B cell (primary cell): ENCODE data around the gene RC3H1. TPM values are rescaled to one million over a fixed set of nuclear protein-coding genes. Genes with fewer than 3 reads are reported as not detected.

Source experiments
- ATAC-seq: fragments of 200-7000 bp; cut with Tn5 transposase; one replicate; pipeline ENCODE4 v1.10.0; 2021; ENCODE audit warnings: low read depth, mild to moderate bottlenecking, moderate number of reproducible peaks, moderate library complexity
- CTCF ChIA-PET: fragments of 350-600 bp; sonication (Branson Sonifier 250); formaldehyde crosslinking; loops from one replicate; lab custom pipeline; 2021; ENCODE audit warnings: antibody characterized with exemption, inconsistent platforms; lab: Charles Lee
- POLR2A ChIA-PET: fragments of 350-600 bp; sonication (Branson Sonifier 250); formaldehyde crosslinking; loops from one replicate; lab custom pipeline; 2021; ENCODE audit warnings: antibody characterized with exemption; lab: Charles Lee
- DNase-seq: peaks from one replicate; pipeline ENCODE4 v3.0.0; 2013
- H2AFZ ChIP-seq: 2 replicates; pipeline ENCODE4 v1.6.1; 2012; ENCODE audit warnings: mild to moderate bottlenecking, low read depth, low read length; ENCODE audit not compliant: insufficient read depth, poor library complexity, severe bottlenecking
- H3K27ac ChIP-seq, 2 donors: 1 replicate in 1 of 2; 2 replicates in 1 of 2; pipeline ENCODE4 v1.5.1; 2012 to 2013; ENCODE audit warnings: low read length in 2 of 2, mild to moderate bottlenecking in 2 of 2, moderate library complexity in 1 of 2
- H3K27me3 ChIP-seq, 4 experiments: fragments of 200-600 bp in 1 of 4; sonication (generic) in 1 of 4; replicated peaks in 1 of 4; 1 replicate in 2 of 4; 2 replicates in 2 of 4; pipeline versions ENCODE4 v1.6.1 to v1.7.0; 2013 to 2016; ENCODE audit warnings: low read length in 3 of 4, mild to moderate bottlenecking in 2 of 4, mixed read lengths in 1 of 4, moderate library complexity in 1 of 4; ENCODE audit not compliant: insufficient read depth in 4 of 4, control insufficient read depth in 3 of 4; ENCODE audit errors: control extremely low read depth in 1 of 4
- H3K36me3 ChIP-seq, 2 experiments: replicated peaks in 1 of 2; 1 replicate in 1 of 2; 2 replicates in 1 of 2; pipeline versions ENCODE4 v1.6.1 to v1.7.1; 2013; ENCODE audit warnings: low read length in 1 of 2; ENCODE audit not compliant: insufficient read depth in 2 of 2, control insufficient read depth in 1 of 2; ENCODE audit errors: control extremely low read depth in 1 of 2, extremely low read depth in 1 of 2
- H3K4me1 ChIP-seq, 2 donors: fragments of 200-600 bp in 1 of 2; sonication (generic) in 1 of 2; 1 replicate in 1 of 2; 2 replicates in 1 of 2; pipeline versions ENCODE4 v1.5.1 to v1.6.1; 2013 to 2017; ENCODE audit warnings: low read length in 2 of 2; ENCODE audit not compliant: control insufficient read depth in 2 of 2, insufficient read depth in 2 of 2
- H3K4me2 ChIP-seq: replicated peaks from 2 replicates; pipeline ENCODE3; 2012; ENCODE audit warnings: mild to moderate bottlenecking, low read depth, low read length; ENCODE audit not compliant: poor library complexity, severe bottlenecking
- H3K4me3 ChIP-seq, 5 experiments: fragments of 200-600 bp in 1 of 5; sonication (generic) in 1 of 5; 1 replicate in 3 of 5; 2 replicates in 2 of 5; pipeline versions ENCODE4 v1.5.1 to v1.7.0; 2011 to 2016; ENCODE audit warnings: low read length in 4 of 5, mild to moderate bottlenecking in 4 of 5, low read depth in 2 of 5, control low read depth in 1 of 5, moderate library complexity in 1 of 5; ENCODE audit not compliant: insufficient read depth in 1 of 5; ENCODE audit errors: control extremely low read depth in 1 of 5, extremely low read depth in 1 of 5
- H3K79me2 ChIP-seq: fragments of 200-600 bp; sonication (generic); one replicate; pipeline ENCODE4 v1.6.0; 2016; ENCODE audit warnings: low read length; ENCODE audit not compliant: control insufficient read depth, insufficient read depth
- H3K9ac ChIP-seq: fragments of 200-600 bp; sonication (generic); 2 replicates; pipeline ENCODE4 v1.6.1; 2017; ENCODE audit warnings: mild to moderate bottlenecking, low read length, moderate library complexity
- H3K9me3 ChIP-seq, 3 donors: one replicate each; pipeline versions ENCODE4 v1.6.1 to v1.7.1; 2013; ENCODE audit warnings: low read length in 2 of 3; ENCODE audit not compliant: control insufficient read depth in 2 of 3, insufficient read depth in 1 of 3; ENCODE audit errors: control extremely low read depth in 1 of 3
- H4K20me1 ChIP-seq: 2 replicates; pipeline ENCODE4 v1.6.0; 2012; ENCODE audit warnings: mild to moderate bottlenecking, low read length; ENCODE audit not compliant: insufficient read depth, control insufficient read depth, poor library complexity, severe bottlenecking
- H3K27ac Mint-ChIP-seq: one replicate; pipeline ENCODE4 v1.8.0; 2021; ENCODE audit warnings: mixed read lengths
- H3K27me3 Mint-ChIP-seq: one replicate; pipeline ENCODE4 v1.8.0; 2021; ENCODE audit warnings: mixed read lengths
- H3K4me1 Mint-ChIP-seq: one replicate; pipeline ENCODE4 v1.8.0; 2021; ENCODE audit warnings: mixed read lengths
- H3K4me3 Mint-ChIP-seq: one replicate; pipeline ENCODE4 v1.8.0; 2021; ENCODE audit warnings: mixed read lengths
- H3K9me3 Mint-ChIP-seq: one replicate; pipeline ENCODE4 v1.8.0; 2022; ENCODE audit warnings: mixed read lengths; ENCODE audit not compliant: insufficient read depth
- EZH2 ChIP-seq: IDR thresholded peaks from 2 replicates; pipeline ENCODE4 v1.6.1; 2012; ENCODE audit warnings: borderline replicate concordance, low read depth, mild to moderate bottlenecking, moderate library complexity, low read length; ENCODE audit not compliant: insufficient read depth, poor library complexity, severe bottlenecking
- WGBS: methylation state at CpG from one replicate; pipeline ENCODE4 v1.1.5; 2013; ENCODE audit warnings: missing lambda C conversion rate; ENCODE audit not compliant: insufficient coverage; 5-methylcytosine and 5-hydroxymethylcytosine counted together
- intact Hi-C: fragments of 100-400 bp; cut with micrococcal nuclease; formaldehyde crosslinking; loops from one replicate; pipeline ENCODE4 v1.10.0; 2022
- polyA plus RNA-seq: library from polyadenylated mRNA; depleted of rRNA; stranded (reverse); fragments of >200 nt; gene quantifications from 2 replicates; pipeline ENCODE4 v1.2.3, GENCODE V29; 2012
- total RNA-seq, 2 donors: library from RNA; stranded (reverse); fragments of 120-200 nt in 1 of 2; gene quantifications; 1 replicate in 1 of 2; 2 replicates in 1 of 2; pipeline versions ENCODE4 v1.2.3 to v1.2.4, GENCODE V29; 2013 to 2022
- TF ChIP-seq, protein P1 (sequence below): fragments of 200-600 bp; IDR thresholded peaks from one replicate; pipeline ENCODE4 v1.8.0; 2022; ENCODE audit warnings: antibody characterized with exemption, mild to moderate bottlenecking

The RC3H1 gene
- total and polyA plus RNA-seq, 2 donors (not counting 1 experiment from before 2014, with no cell fraction given): 6.8 to 84.5 TPM

GRCh38 chr1:173903827-173904531 is 118.2 kb downstream of the RC3H1 start:
- Mint-ChIP-seq H3K4me3 (no peak overlapping the region), H3K27ac (no peak overlapping the region)

GRCh38 chr1:173900992-173901391 is 121.2 kb downstream of the RC3H1 start:
- Histone ChIP-seq H3K9me3 (no peaks in the 10 kb centered on the region), H3K4me3 (no peak overlapping the region), H3K27ac (no peak overlapping the region), H4K20me1 (no peaks in the 10 kb centered on the region), H3K79me2 (peaks cover 5% of the 10 kb centered on the region), H3K9ac (no peak overlapping the region), H3K36me3 (peaks cover 0 to 2% of the 10 kb centered on the region in 2 experiments), H3K4me2 (no peak overlapping the region), H3K27me3 (no peaks in the 10 kb centered on the region), H2AFZ (no peak overlapping the region), H3K4me1 (peaks cover 0 to 10% of the 10 kb centered on the region in 2 donors)
- peaks cover 14% of the 10 kb centered on the region for H3K4me1 Mint-ChIP-seq
- no peak for DNase-seq
- H3K27me3 Mint-ChIP-seq: no peaks in the 10 kb centered on the region
- H3K27ac Mint-ChIP-seq: no peak overlapping the region
- intact Hi-C loops: no loop called here
- POLR2A ChIA-PET: no interaction called here
- no peaks in the 10 kb centered on the region for H3K9me3 Mint-ChIP-seq
- no peak for ATAC-seq
- TF ChIP-seq, protein P1, sequence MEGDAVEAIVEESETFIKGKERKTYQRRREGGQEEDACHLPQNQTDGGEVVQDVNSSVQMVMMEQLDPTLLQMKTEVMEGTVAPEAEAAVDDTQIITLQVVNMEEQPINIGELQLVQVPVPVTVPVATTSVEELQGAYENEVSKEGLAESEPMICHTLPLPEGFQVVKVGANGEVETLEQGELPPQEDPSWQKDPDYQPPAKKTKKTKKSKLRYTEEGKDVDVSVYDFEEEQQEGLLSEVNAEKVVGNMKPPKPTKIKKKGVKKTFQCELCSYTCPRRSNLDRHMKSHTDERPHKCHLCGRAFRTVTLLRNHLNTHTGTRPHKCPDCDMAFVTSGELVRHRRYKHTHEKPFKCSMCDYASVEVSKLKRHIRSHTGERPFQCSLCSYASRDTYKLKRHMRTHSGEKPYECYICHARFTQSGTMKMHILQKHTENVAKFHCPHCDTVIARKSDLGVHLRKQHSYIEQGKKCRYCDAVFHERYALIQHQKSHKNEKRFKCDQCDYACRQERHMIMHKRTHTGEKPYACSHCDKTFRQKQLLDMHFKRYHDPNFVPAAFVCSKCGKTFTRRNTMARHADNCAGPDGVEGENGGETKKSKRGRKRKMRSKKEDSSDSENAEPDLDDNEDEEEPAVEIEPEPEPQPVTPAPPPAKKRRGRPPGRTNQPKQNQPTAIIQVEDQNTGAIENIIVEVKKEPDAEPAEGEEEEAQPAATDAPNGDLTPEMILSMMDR: no peak
- no peak for TF ChIP-seq EZH2
- CTCF ChIA-PET: no interaction called here
- no peak overlapping the region for H3K4me3 Mint-ChIP-seq
- WGBS: 34% methylated on average over 2 of the region's 3 CpGs

More at GRCh38 chr1:173903827-173904531, 118.2 kb downstream of the RC3H1 start:
- Histone ChIP-seq H3K4me2 (no peak overlapping the region), H3K4me3 (no peak overlapping the region), H3K36me3 (no peaks in the 10 kb centered on the region), H3K9ac (no peak overlapping the region), H4K20me1 (no peaks in the 10 kb centered on the region), H3K4me1 (no peaks in the 10 kb centered on the region), H3K27ac (no peak overlapping the region), H3K27me3 (no peaks in the 10 kb centered on the region), H2AFZ (no peak overlapping the region), H3K79me2 (no peaks in the 10 kb centered on the region), H3K9me3 (no peaks in the 10 kb centered on the region)
- ATAC-seq: no peak
- ChIA-PET CTCF (interaction anchor here (0.6 kb wide), 1 partner anchor 484 kb away, joined by 3 read pairs; no protein-coding TSS in a partner anchor), POLR2A (no interaction called here)
- Mint-ChIP-seq H3K9me3 (no peaks in the 10 kb centered on the region), H3K27me3 (no peaks in the 10 kb centered on the region), H3K4me1 (peaks cover 2% of the 10 kb centered on the region)
- TF ChIP-seq, protein P1: no peak
- TF ChIP-seq EZH2: no peak
- WGBS: 77% methylated on average over 3 of the region's 6 CpGs
- intact Hi-C loops: no loop called here
- no peak for DNase-seq
